H1 (cell line): ENCODE measurements around the gene GLB1L2. TPM values are rescaled to one million over a fixed set of nuclear protein-coding genes. Genes with fewer than 3 reads are reported as not detected.

Source experiments
- ATF3 ChIP-seq: IDR thresholded peaks from 2 replicates; pipeline ENCODE4 v1.6.1; 2011; ENCODE audit warnings: low read depth, mild to moderate bottlenecking, low read length; ENCODE audit not compliant: insufficient read depth
- JUN ChIP-seq: IDR thresholded peaks from 2 replicates; pipeline ENCODE4 v1.6.1; 2011; ENCODE audit warnings: low read depth, mild to moderate bottlenecking, improper control_type of control experiment, low read length
- KDM4A ChIP-seq: IDR thresholded peaks from one replicate; pipeline ENCODE4 v1.7.1; 2012; ENCODE audit warnings: low read depth, mild to moderate bottlenecking, moderate library complexity, low read length, inconsistent platforms; ENCODE audit not compliant: severe bottlenecking
- TAF1 ChIP-seq: IDR thresholded peaks from 2 replicates; pipeline ENCODE4 v1.6.1; 2011; ENCODE audit warnings: mild to moderate bottlenecking, low read depth, low read length
- TCF12 ChIP-seq: IDR thresholded peaks from 2 replicates; pipeline ENCODE4 v1.6.1; 2011; ENCODE audit warnings: low read depth, mild to moderate bottlenecking, low read length
- TEAD4 ChIP-seq: IDR thresholded peaks from 2 replicates; pipeline ENCODE4 v1.6.1; 2012; ENCODE audit warnings: low read depth, low read length, inconsistent platforms, mixed read lengths
- polyA plus RNA-seq, 7 experiments: library from polyadenylated mRNA; depleted of rRNA in 3 of 7; stranded (reverse) in 5 of 7; unstranded in 2 of 7; fragments of >200 nt in 5 of 7; fragments of 200-250 nt in 2 of 7; gene quantifications; 1 replicate in 5 of 7; 2 replicates in 1 of 7; 4 replicates in 1 of 7; pipeline versions ENCODE4 v1.2.1 to v1.2.3, GENCODE V29; 2011 to 2013; ENCODE audit warnings: missing spikeins in 2 of 7, mixed read lengths in 2 of 7
- total RNA-seq: library from RNA; stranded (reverse); fragmentation: NEBNext Ultra II Directional; extraction: Animal tissue kit (Norgen Biotek cat#: 25700); gene quantifications from 2 replicates; pipeline ENCODE4 v1.2.1, GENCODE V29; 2021

GLB1L2 gene
- total and polyA plus RNA-seq, 2 of the 8 experiments (the other 6 are each of a cell fraction or from before 2014, with no cell fraction given) = 4.4 to 7.9 TPM

GRCh38 chr11:134392953-134393615 is 61.3 kb downstream of the GLB1L2 start (continued):
- no peak for TF ChIP-seq JUN
- TF ChIP-seq TAF1 = no peak
- TF ChIP-seq ATF3 = no peak
- TF ChIP-seq TEAD4 = no peak
- no peak for TF ChIP-seq TCF12
- TF ChIP-seq KDM4A = no peak
